Ascending aorta (tissue), 2 donors: ENCODE results near the gene SLC15A4. TPM values are rescaled to one million over a fixed set of nuclear protein-coding genes. Genes with fewer than 3 reads are reported as not detected.

Experiments used
- DNase-seq, 2 donors: peaks; one replicate each; pipeline ENCODE4 v3.0.0-alpha.2; 2019; ENCODE audit warnings: low spot score in 2 of 2
- H3K27ac ChIP-seq, 2 donors: fragments of 200-600 bp; sonication (generic); one replicate each; pipeline ENCODE4 v1.5.1; 2016 to 2017; ENCODE audit warnings: mild to moderate bottlenecking in 1 of 2
- H3K27me3 ChIP-seq: fragments of 200-600 bp; sonication (generic); one replicate; pipeline ENCODE4 v1.5.1; 2017
- H3K36me3 ChIP-seq, 2 donors: fragments of 200-600 bp; sonication (generic); one replicate each; pipeline ENCODE4 v1.5.1; 2016
- H3K4me1 ChIP-seq, 2 donors: fragments of 200-600 bp; sonication (generic); one replicate each; pipeline ENCODE4 v1.5.1; 2016 to 2017; ENCODE audit warnings: mild to moderate bottlenecking in 1 of 2
- H3K4me3 ChIP-seq, 2 donors: fragments of 200-600 bp; sonication (generic); one replicate each; pipeline ENCODE4 v1.5.1; 2016 to 2017; ENCODE audit warnings: mild to moderate bottlenecking in 1 of 2
- H3K9me3 ChIP-seq, 2 donors: fragments of 200-600 bp; sonication (generic); one replicate each; pipeline ENCODE4 v1.5.1; 2016
- intact Hi-C: fragments of 100-400 bp; cut with DNase I; formaldehyde crosslinking; loops from one replicate; pipeline ENCODE4 v1.15.1; 2023
- total RNA-seq: library from RNA; depleted of rRNA; stranded (reverse); fragments of >200 nt; gene quantifications from one replicate; pipeline ENCODE4 v1.1.0, GENCODE V29; 2016
- TF ChIP-seq, protein P1 (sequence below), 3 experiments: fragments of 200-600 bp in 2 of 3; fragments of 450-650 bp in 1 of 3; sonication (generic) in 2 of 3; IDR thresholded peaks; one replicate each; pipeline ENCODE4 v1.5.1; 2016 to 2019; ENCODE audit warnings: antibody characterized with exemption in 3 of 3, mild to moderate bottlenecking in 1 of 3, moderate library complexity in 1 of 3

Gene SLC15A4
- total RNA-seq, 1 donor from 2014 or later: 39.3 TPM

DNA sequence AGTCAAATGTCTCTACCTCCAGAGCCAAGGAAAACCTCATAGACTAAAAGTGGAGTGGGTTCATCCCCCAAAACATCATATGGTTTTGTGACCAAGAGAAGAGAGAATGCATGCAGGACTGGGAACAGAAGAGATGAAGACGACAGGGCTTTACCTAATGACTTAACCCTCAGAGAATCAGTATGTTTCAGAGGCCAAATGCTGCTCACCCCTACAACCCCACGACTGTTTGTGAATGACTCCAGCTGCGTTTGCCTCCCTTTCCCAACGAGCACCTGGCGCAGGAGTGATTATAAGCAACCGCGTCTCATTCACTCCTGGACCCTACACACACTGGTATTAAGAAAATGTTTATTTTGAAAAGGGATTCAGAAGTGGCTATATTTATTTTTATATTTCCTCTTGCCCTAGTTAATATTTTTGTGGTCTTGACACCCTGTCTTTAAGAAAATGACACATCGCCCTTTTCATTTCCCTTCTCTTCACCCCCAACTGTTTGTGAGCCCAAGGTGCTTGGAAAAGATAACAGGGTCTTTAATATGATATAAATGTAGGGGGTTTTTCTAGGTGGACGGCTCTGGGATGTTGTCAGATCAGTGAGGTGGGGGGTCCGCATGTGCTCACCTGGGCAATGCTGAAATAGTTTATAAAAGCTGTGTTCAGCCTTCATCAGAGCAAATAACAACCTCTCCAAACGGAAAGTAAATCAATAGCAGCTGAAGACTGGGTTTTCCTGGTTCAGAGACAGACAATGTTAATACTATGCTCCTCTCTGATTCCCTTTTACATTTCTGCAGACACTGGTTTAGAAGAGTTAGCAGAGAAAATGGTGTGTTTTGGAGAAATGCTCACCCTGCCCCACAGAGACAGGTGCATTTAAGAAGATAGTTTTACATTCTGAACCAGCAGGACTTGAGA is 77.7 kb downstream of the SLC15A4 start:
- Histone ChIP-seq H3K4me1 (no peaks in the 10 kb centered on the region), H3K36me3 (no peaks in the 10 kb centered on the region), H3K27ac (no peak overlapping the region), H3K9me3 (no peaks in the 10 kb centered on the region), H3K27me3 (no peaks in the 10 kb centered on the region), H3K4me3 (no peak overlapping the region)
- no peak for DNase-seq
- intact Hi-C loops: no loop called here
- TF ChIP-seq, protein P1, sequence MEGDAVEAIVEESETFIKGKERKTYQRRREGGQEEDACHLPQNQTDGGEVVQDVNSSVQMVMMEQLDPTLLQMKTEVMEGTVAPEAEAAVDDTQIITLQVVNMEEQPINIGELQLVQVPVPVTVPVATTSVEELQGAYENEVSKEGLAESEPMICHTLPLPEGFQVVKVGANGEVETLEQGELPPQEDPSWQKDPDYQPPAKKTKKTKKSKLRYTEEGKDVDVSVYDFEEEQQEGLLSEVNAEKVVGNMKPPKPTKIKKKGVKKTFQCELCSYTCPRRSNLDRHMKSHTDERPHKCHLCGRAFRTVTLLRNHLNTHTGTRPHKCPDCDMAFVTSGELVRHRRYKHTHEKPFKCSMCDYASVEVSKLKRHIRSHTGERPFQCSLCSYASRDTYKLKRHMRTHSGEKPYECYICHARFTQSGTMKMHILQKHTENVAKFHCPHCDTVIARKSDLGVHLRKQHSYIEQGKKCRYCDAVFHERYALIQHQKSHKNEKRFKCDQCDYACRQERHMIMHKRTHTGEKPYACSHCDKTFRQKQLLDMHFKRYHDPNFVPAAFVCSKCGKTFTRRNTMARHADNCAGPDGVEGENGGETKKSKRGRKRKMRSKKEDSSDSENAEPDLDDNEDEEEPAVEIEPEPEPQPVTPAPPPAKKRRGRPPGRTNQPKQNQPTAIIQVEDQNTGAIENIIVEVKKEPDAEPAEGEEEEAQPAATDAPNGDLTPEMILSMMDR (IDR thresholded peaks at IDR 0.05): no peak

GRCh38 chr12:128743916-128744315 is 79.8 kb downstream of the SLC15A4 start:
- no peak overlapping the region for H3K27ac ChIP-seq
- H3K9me3 ChIP-seq: no peaks in the 10 kb centered on the region
- TF ChIP-seq, protein P1 (IDR thresholded peaks at IDR 0.05): no peak
- intact Hi-C loops: no loop called here
- H3K4me1 ChIP-seq: no peaks in the 10 kb centered on the region
- H3K27me3 ChIP-seq: no peaks in the 10 kb centered on the region
- DNase-seq: no peak
- H3K36me3 ChIP-seq: no peaks in the 10 kb centered on the region
- no peak overlapping the region for H3K4me3 ChIP-seq

Other genes starting within 250 kb of the SLC15A4 start
- 9.5 TPM for gene GLT1D1, start 29.5 kb upstream of the SLC15A4 start, total RNA-seq